Type B pancreatic cell (in vitro differentiated cells): ENCODE measurements around the gene PTTG1IP. TPM values are rescaled to one million over a fixed set of nuclear protein-coding genes. Genes with fewer than 3 reads are reported as not detected.

Experiments
- DNase-seq: peaks from one replicate; pipeline ENCODE4 v3.0.0; 2021; ENCODE audit warnings: mixed read lengths; ENCODE audit not compliant: unreplicated experiment; ENCODE audit errors: extremely low spot score
- H3K27ac Mint-ChIP-seq: 2 replicates; pipeline ENCODE4 v1.8.0; 2021; ENCODE audit warnings: mild to moderate bottlenecking, mixed read lengths
- H3K27me3 Mint-ChIP-seq: 2 replicates; pipeline ENCODE4 v1.8.0; 2021; ENCODE audit warnings: mixed read lengths
- H3K36me3 Mint-ChIP-seq: 2 replicates; pipeline ENCODE4 v1.8.0; 2021; ENCODE audit warnings: mixed read lengths
- H3K4me1 Mint-ChIP-seq: one replicate; pipeline ENCODE4 v1.8.0; 2021; ENCODE audit warnings: mixed read lengths; ENCODE audit not compliant: unreplicated experiment
- H3K4me3 Mint-ChIP-seq: 2 replicates; pipeline ENCODE4 v1.8.0; 2021; ENCODE audit warnings: mild to moderate bottlenecking, mixed read lengths
- H3K9me3 Mint-ChIP-seq: 2 replicates; pipeline ENCODE4 v1.8.0; 2021; ENCODE audit warnings: mixed read lengths
- CTCF ChIP-seq: fragments of 200-600 bp; sonication (generic); conservative IDR thresholded peaks from 2 replicates; pipeline ENCODE4 v1.5.0; 2021; ENCODE audit warnings: antibody characterized with exemption, mild to moderate bottlenecking
- total RNA-seq: library from RNA; stranded (reverse); gene quantifications from 2 replicates; pipeline ENCODE4 v1.2.1, GENCODE V29; 2021; ENCODE audit warnings: low replicate concordance

Gene PTTG1IP
- total RNA-seq, 1 donor from 2014 or later, result 168 TPM

- no peaks in the 10 kb centered on the region for H3K9me3 Mint-ChIP-seq
- DNase-seq, result no peak
- TF ChIP-seq CTCF, result no peak
- peaks cover 11% of the 10 kb centered on the region for H3K27me3 Mint-ChIP-seq
- H3K4me1 Mint-ChIP-seq, result peaks cover 4% of the 10 kb centered on the region
- no peak overlapping the region for H3K4me3 Mint-ChIP-seq
- no peaks in the 10 kb centered on the region for H3K36me3 Mint-ChIP-seq
- no peak overlapping the region for H3K27ac Mint-ChIP-seq
Observed at GRCh38 chr21:44903050-44903685, 29.7 kb upstream of the PTTG1IP start.

GRCh38 chr21:44902268-44903049 lies 29.0 kb upstream of the PTTG1IP start:
- DNase-seq, result no peak
- H3K27ac Mint-ChIP-seq, result no peak overlapping the region
- peaks cover 11% of the 10 kb centered on the region for H3K27me3 Mint-ChIP-seq
- H3K36me3 Mint-ChIP-seq, result no peaks in the 10 kb centered on the region
- H3K9me3 Mint-ChIP-seq, result no peaks in the 10 kb centered on the region
- no peak overlapping the region for H3K4me3 Mint-ChIP-seq
- peaks cover 4% of the 10 kb centered on the region for H3K4me1 Mint-ChIP-seq
- TF ChIP-seq CTCF, result no peak

GRCh38 chr21:44901391-44902074 lies 28.0 kb upstream of the PTTG1IP start:
- H3K27me3 Mint-ChIP-seq, result peaks cover 10% of the 10 kb centered on the region
- H3K4me3 Mint-ChIP-seq, result no peak overlapping the region
- H3K27ac Mint-ChIP-seq, result no peak overlapping the region
- H3K9me3 Mint-ChIP-seq, result no peaks in the 10 kb centered on the region
- H3K36me3 Mint-ChIP-seq, result no peaks in the 10 kb centered on the region
- TF ChIP-seq CTCF, result no peak
- no peak for DNase-seq
- peaks cover 4% of the 10 kb centered on the region for H3K4me1 Mint-ChIP-seq

GRCh38 chr21:44900559-44901251 lies 27.2 kb upstream of the PTTG1IP start:
- Mint-ChIP-seq H3K9me3 (no peaks in the 10 kb centered on the region), H3K4me1 (peaks cover 4% of the 10 kb centered on the region), H3K27ac (no peak overlapping the region), H3K36me3 (no peaks in the 10 kb centered on the region), H3K27me3 (peaks cover 7% of the 10 kb centered on the region), H3K4me3 (no peak overlapping the region)
- no peak for TF ChIP-seq CTCF
- no peak for DNase-seq

- Mint-ChIP-seq H3K9me3 (no peaks in the 10 kb centered on the region), H3K4me3 (no peak overlapping the region), H3K4me1 (peaks cover 4% of the 10 kb centered on the region), H3K36me3 (no peaks in the 10 kb centered on the region), H3K27ac (no peak overlapping the region), H3K27me3 (peaks cover 7% of the 10 kb centered on the region)
- no peak for DNase-seq
- no peak for TF ChIP-seq CTCF
Observed at GRCh38 chr21:44899768-44900558, 26.5 kb upstream of the PTTG1IP start.
